ENCODE results near the gene STIMATE.

STIMATE gene

GRCh38 chr3:52893723-52894122 is 3.6 kb downstream of the STIMATE start:
- Histone ChIP-seq H3K27me3 (replicated peaks; ENCODE audit: insufficient read depth, low read length) (no peaks in the 10 kb centered on the region), H3F3A (ENCODE audit: insufficient read depth, low read length) (0 out of 2 replicates have a peak, but pooled peaks cover 5% of the 10 kb centered on the region), H3K9me3 (replicated peaks; ENCODE audit: insufficient read depth, low read length) (no peaks in the 10 kb centered on the region), H3K9me2 (replicated peaks; ENCODE audit: insufficient read depth, low read length) (no peaks in the 10 kb centered on the region), H4K20me1 (ENCODE audit: insufficient read depth, low read length) (no peaks in the 10 kb centered on the region), H3K4me2 (ENCODE audit: low read depth, low read length) (peak overlapping the region; percentile 53; the same call in 1 of the 2 replicates), H3K79me2 (ENCODE audit: low read length) (peaks cover 18% of the 10 kb centered on the region; the same call in 1 of the 2 replicates), H3K27ac (ENCODE audit: low read length) (no peak overlapping the region; the same call in 1 of the 2 replicates), H3K4me3 (ENCODE audit: low read length) (no peak overlapping the region), H3K4me1 (ENCODE audit: low read length) (0 out of 2 replicates have a peak, but pooled peaks cover 5% of the 10 kb centered on the region), H3K9ac (ENCODE audit: low read length) (no peak overlapping the region), H3K36me3 (replicated peaks; ENCODE audit: insufficient read depth, low read length) (no peaks in the 10 kb centered on the region), H2AFZ (ENCODE audit: low read length) (no peak overlapping the region)
- TF ChIP-seq EZH2 (optimal IDR thresholded peaks at IDR 0.05; ENCODE audit: low read depth, low read length) (no peak), CTCF (IDR thresholded peaks at IDR 0.05; ENCODE audit: low read length) (no peak), EZH2phosphoT487 (IDR thresholded peaks at IDR 0.05; ENCODE audit: low read length) (no peak)
- no peak for DNase-seq

- H3K9me3 ChIP-seq (replicated peaks; ENCODE audit: insufficient read depth, low read length): no peaks in the 10 kb centered on the region
- DNase-seq: peak; percentile 57
- H3K4me3 ChIP-seq (ENCODE audit: low read length): peak overlapping the region; percentile 48
- H2AFZ ChIP-seq (ENCODE audit: low read length): peak overlapping the region; percentile 52
- H3K27me3 ChIP-seq (replicated peaks; ENCODE audit: insufficient read depth, low read length): no peaks in the 10 kb centered on the region
- no peaks in the 10 kb centered on the region for H3K36me3 ChIP-seq (replicated peaks; ENCODE audit: insufficient read depth, low read length)
- peak overlapping the region; percentile 53 for H3K4me2 ChIP-seq (ENCODE audit: low read depth, low read length)
- TF ChIP-seq EZH2 (optimal IDR thresholded peaks at IDR 0.05; ENCODE audit: low read depth, low read length) (no peak), CTCF (IDR thresholded peaks at IDR 0.05; ENCODE audit: low read length) (peak; percentile 60), EZH2phosphoT487 (IDR thresholded peaks at IDR 0.05; ENCODE audit: low read length) (no peak)
- H3K9me2 ChIP-seq (replicated peaks; ENCODE audit: insufficient read depth, low read length): no peaks in the 10 kb centered on the region
- H4K20me1 ChIP-seq (ENCODE audit: insufficient read depth, low read length): no peaks in the 10 kb centered on the region
- H3F3A ChIP-seq (ENCODE audit: insufficient read depth, low read length): 0 out of 2 replicates have a peak, but pooled peaks cover 2% of the 10 kb centered on the region
- H3K79me2 ChIP-seq (ENCODE audit: low read length): peaks cover 18% of the 10 kb centered on the region; the same call in 1 of the 2 replicates
- H3K4me1 ChIP-seq (ENCODE audit: low read length): 0 out of 2 replicates have a peak, but pooled peaks cover 5% of the 10 kb centered on the region
- peak overlapping the region; percentile 14; the same call in 1 of the 2 replicates for H3K27ac ChIP-seq (ENCODE audit: low read length)
- H3K9ac ChIP-seq (ENCODE audit: low read length): peak overlapping the region; percentile 20; the same call in 1 of the 2 replicates
Observed at GRCh38 chr3:52892625-52893311, 4.6 kb downstream of the STIMATE start.

- TF ChIP-seq CTCF (IDR thresholded peaks at IDR 0.05; ENCODE audit: low read length) (no peak), EZH2phosphoT487 (IDR thresholded peaks at IDR 0.05; ENCODE audit: low read length) (no peak), EZH2 (optimal IDR thresholded peaks at IDR 0.05; ENCODE audit: low read depth, low read length) (no peak)
- H3F3A ChIP-seq (ENCODE audit: insufficient read depth, low read length): no peaks in the 10 kb centered on the region
- peaks cover 21% of the 10 kb centered on the region for H3K79me2 ChIP-seq (ENCODE audit: low read length)
- H4K20me1 ChIP-seq (ENCODE audit: insufficient read depth, low read length): no peaks in the 10 kb centered on the region
- H3K9me3 ChIP-seq (replicated peaks; ENCODE audit: insufficient read depth, low read length): no peaks in the 10 kb centered on the region
- no peak overlapping the region; the same call in 1 of the 2 replicates for H3K27ac ChIP-seq (ENCODE audit: low read length)
- H3K9ac ChIP-seq (ENCODE audit: low read length): no peak overlapping the region
- no peaks in the 10 kb centered on the region for H3K27me3 ChIP-seq (replicated peaks; ENCODE audit: insufficient read depth, low read length)
- no peaks in the 10 kb centered on the region for H3K9me2 ChIP-seq (replicated peaks; ENCODE audit: insufficient read depth, low read length)
- peak overlapping the region; percentile 53 for H3K4me2 ChIP-seq (ENCODE audit: low read depth, low read length)
- H3K36me3 ChIP-seq (replicated peaks; ENCODE audit: insufficient read depth, low read length): no peaks in the 10 kb centered on the region
- 0 out of 2 replicates have a peak, but pooled peaks cover 5% of the 10 kb centered on the region for H3K4me1 ChIP-seq (ENCODE audit: low read length)
- H2AFZ ChIP-seq (ENCODE audit: low read length): no peak overlapping the region
- DNase-seq: no peak
- peak overlapping the region; percentile 48 for H3K4me3 ChIP-seq (ENCODE audit: low read length)
Observed at GRCh38 chr3:52892290-52892624, 5.1 kb downstream of the STIMATE start.
